Eye (tissue), 1 donor: ENCODE data around the gene VAV1.
"Not testable (repeated sequence)": the region's sequence is repeated elsewhere in the genome, so short reads cannot be mapped to it uniquely, and the experiment has no call there.

Experiments
- DNase-seq: peaks from one replicate; pipeline ENCODE4 v3.0.0-alpha.2; 2015

VAV1 gene

GRCh38 chr19:6819323-6819722 lies 46.8 kb downstream of the VAV1 start:
- no peak for DNase-seq

- no peak for DNase-seq
Observed at GRCh38 chr19:6820237-6820636, 47.7 kb downstream of the VAV1 start.

- no peak for DNase-seq
Observed at GRCh38 chr19:6821639-6822310, 49.3 kb downstream of the VAV1 start.

GRCh38 chr19:6822311-6822670 lies 49.8 kb downstream of the VAV1 start:
- DNase-seq, result no peak

- no peak for DNase-seq
Observed at GRCh38 chr19:6825076-6825774, 52.7 kb downstream of the VAV1 start.

GRCh38 chr19:6826281-6826920 lies 53.9 kb downstream of the VAV1 start:
- no peak for DNase-seq

- no peak for DNase-seq
Observed at GRCh38 chr19:6828306-6828697, 55.8 kb downstream of the VAV1 start.

- DNase-seq, result no peak
Observed at GRCh38 chr19:6828698-6829633, 56.5 kb downstream of the VAV1 start.

GRCh38 chr19:6829829-6830228 lies 57.3 kb downstream of the VAV1 start:
- not testable (repeated sequence) for DNase-seq

- not testable (repeated sequence) for DNase-seq
Observed at GRCh38 chr19:6831084-6831483, 58.6 kb downstream of the VAV1 start.

GRCh38 chr19:6832412-6832811 lies 59.9 kb downstream of the VAV1 start:
- no peak for DNase-seq

- no peak for DNase-seq
Observed at GRCh38 chr19:6833166-6833790, 60.8 kb downstream of the VAV1 start.

- DNase-seq, result no peak
Observed at GRCh38 chr19:6834433-6834832, 61.9 kb downstream of the VAV1 start.

- no peak for DNase-seq
Observed at GRCh38 chr19:6835501-6835900, 63.0 kb downstream of the VAV1 start.

GRCh38 chr19:6837525-6837924 lies 65.0 kb downstream of the VAV1 start:
- no peak for DNase-seq

GRCh38 chr19:6838062-6838655 lies 65.7 kb downstream of the VAV1 start:
- DNase-seq, result no peak

- no peak for DNase-seq
Observed at GRCh38 chr19:6842871-6843607, 70.5 kb downstream of the VAV1 start.

- no peak for DNase-seq
Observed at GRCh38 chr19:6847828-6848200, 75.3 kb downstream of the VAV1 start.

- no peak for DNase-seq
Observed at GRCh38 chr19:6848986-6849385, 76.5 kb downstream of the VAV1 start.

- no peak for DNase-seq
Observed at GRCh38 chr19:6849876-6850275, 77.4 kb downstream of the VAV1 start.

GRCh38 chr19:6851359-6851758 lies 78.9 kb downstream of the VAV1 start:
- DNase-seq, result no peak

GRCh38 chr19:6852001-6852400 lies 79.5 kb downstream of the VAV1 start:
- DNase-seq, result no peak
